RWPE2 (cell line): ENCODE results near the gene GCSAM.

ENCODE experiments used
- ATAC-seq: fragments of 200-7000 bp; cut with Tn5 transposase; 3 replicates; pipeline ENCODE4 v1.9.1; 2021; ENCODE audit warnings: low read depth
- DNase-seq: peaks from one replicate; pipeline ENCODE4 v3.0.0-alpha.2; 2020; ENCODE audit warnings: low spot score
- H3K27ac ChIP-seq: fragments of 450-650 bp; 2 replicates; pipeline ENCODE4 v1.5.1; 2017; ENCODE audit warnings: mild to moderate bottlenecking; ENCODE audit not compliant: poor library complexity, severe bottlenecking
- H3K27me3 ChIP-seq: fragments of 250-450 bp; sonication (Bioruptor Pico); 2 replicates; pipeline ENCODE4 v1.5.1; 2021; ENCODE audit warnings: mild to moderate bottlenecking, moderate library complexity; ENCODE audit not compliant: insufficient read depth, poor library complexity, severe bottlenecking
- H3K36me3 ChIP-seq: fragments of 250-450 bp; sonication (Bioruptor Pico); 2 replicates; pipeline ENCODE4 v1.5.1; 2020; ENCODE audit warnings: low read depth, mild to moderate bottlenecking, moderate library complexity
- H3K4me1 ChIP-seq: fragments of 250-450 bp; sonication (Bioruptor Pico); 2 replicates; pipeline ENCODE4 v1.5.1; 2021; ENCODE audit warnings: mild to moderate bottlenecking, moderate library complexity; ENCODE audit not compliant: insufficient read depth, poor library complexity, severe bottlenecking
- H3K4me3 ChIP-seq: fragments of 250-450 bp; sonication (Bioruptor Pico); 2 replicates; pipeline ENCODE4 v1.5.1; 2021; ENCODE audit warnings: mild to moderate bottlenecking, moderate library complexity; ENCODE audit not compliant: severe bottlenecking
- H3K9me3 ChIP-seq: fragments of 250-450 bp; sonication (Bioruptor Pico); 2 replicates; pipeline ENCODE4 v1.5.1; 2021; ENCODE audit warnings: mild to moderate bottlenecking, moderate library complexity; ENCODE audit not compliant: severe bottlenecking
- CTCF ChIP-seq: fragments of 450-650 bp; IDR thresholded peaks from one replicate; pipeline ENCODE4 v1.5.1; 2017; ENCODE audit warnings: mild to moderate bottlenecking, moderate library complexity; ENCODE audit not compliant: poor library complexity, severe bottlenecking

Gene GCSAM

GRCh38 chr3:112132975-112133448, at the start of gene GCSAM:
TSS of gene GCSAM (minus strand) at chr3:112133248. CDS start at chr3:112133120, 128 bp downstream.
- no peaks in the 10 kb centered on the region for H3K9me3 ChIP-seq
- no peaks in the 10 kb centered on the region for H3K27me3 ChIP-seq
- no peak for TF ChIP-seq CTCF
- H3K27ac ChIP-seq: no peak within 1 kb of the TSS
- DNase-seq (no peak), ATAC-seq (peak; percentile 63)
- no peak within 1 kb of the TSS for H3K4me3 ChIP-seq
- H3K4me1 ChIP-seq: peaks cover 15% of the 10 kb centered on the region
- H3K36me3 ChIP-seq: no peaks in the 10 kb centered on the region

DNA sequence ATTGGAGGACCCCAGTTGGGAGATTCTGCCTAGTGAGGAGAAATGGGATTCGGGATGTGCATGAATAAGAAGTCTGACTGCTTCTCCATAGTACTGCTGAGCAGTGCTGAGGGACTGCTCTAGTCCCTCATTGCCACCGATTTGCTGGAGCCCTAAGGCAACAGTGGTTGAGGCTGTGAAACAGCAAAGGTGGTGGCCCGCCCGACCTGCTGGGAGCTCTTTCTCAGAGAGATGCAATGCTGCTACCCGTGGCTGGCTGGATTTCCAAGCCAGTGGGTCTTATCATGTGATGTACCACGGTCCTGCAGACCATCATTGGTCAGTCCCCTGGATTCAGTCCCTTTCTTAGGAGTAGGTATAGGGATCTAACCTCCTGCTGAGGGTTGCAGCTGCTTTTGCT, 42.6 kb upstream of the GCSAM start:
- Histone ChIP-seq H3K4me1 (peaks cover 3% of the 10 kb centered on the region), H3K27ac (no peak overlapping the region), H3K36me3 (no peaks in the 10 kb centered on the region), H3K4me3 (no peak overlapping the region), H3K9me3 (no peaks in the 10 kb centered on the region), H3K27me3 (no peaks in the 10 kb centered on the region)
- TF ChIP-seq CTCF: no peak
- DNase-seq (no peak), ATAC-seq (no peak)

DNA sequence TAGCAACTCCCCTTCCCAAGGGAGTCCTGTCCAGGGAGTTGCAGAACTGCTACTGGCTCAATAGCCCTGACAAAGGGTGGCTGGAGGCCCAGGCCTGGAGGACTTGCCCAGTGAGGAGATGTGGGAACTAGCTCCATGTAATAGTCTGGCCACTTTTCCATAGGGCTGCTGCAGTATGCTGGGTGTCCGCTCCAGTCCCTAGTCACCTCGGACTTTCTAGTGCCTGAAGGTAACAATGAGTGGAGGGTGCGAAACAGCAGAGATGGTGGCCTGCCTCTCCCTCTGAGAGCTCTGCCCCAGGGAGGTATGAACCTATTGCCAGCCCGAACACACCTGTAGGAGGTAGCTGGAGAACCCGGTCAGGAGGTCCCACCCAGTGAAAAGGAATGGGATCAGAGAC, 42.0 kb upstream of the GCSAM start:
- TF ChIP-seq CTCF: no peak
- Histone ChIP-seq H3K27ac (no peak overlapping the region), H3K9me3 (no peaks in the 10 kb centered on the region), H3K4me3 (no peak overlapping the region), H3K27me3 (no peaks in the 10 kb centered on the region), H3K36me3 (no peaks in the 10 kb centered on the region), H3K4me1 (peaks cover 3% of the 10 kb centered on the region)
- DNase-seq: no peak
- ATAC-seq: no peak

GRCh38 chr3:112171144-112171543, 38.1 kb upstream of the GCSAM start:
- ATAC-seq: no peak
- Histone ChIP-seq H3K27me3 (no peaks in the 10 kb centered on the region), H3K9me3 (no peaks in the 10 kb centered on the region), H3K36me3 (no peaks in the 10 kb centered on the region), H3K27ac (no peak overlapping the region), H3K4me3 (no peak overlapping the region), H3K4me1 (peaks cover 3% of the 10 kb centered on the region)
- no peak for TF ChIP-seq CTCF
- DNase-seq: no peak

DNA sequence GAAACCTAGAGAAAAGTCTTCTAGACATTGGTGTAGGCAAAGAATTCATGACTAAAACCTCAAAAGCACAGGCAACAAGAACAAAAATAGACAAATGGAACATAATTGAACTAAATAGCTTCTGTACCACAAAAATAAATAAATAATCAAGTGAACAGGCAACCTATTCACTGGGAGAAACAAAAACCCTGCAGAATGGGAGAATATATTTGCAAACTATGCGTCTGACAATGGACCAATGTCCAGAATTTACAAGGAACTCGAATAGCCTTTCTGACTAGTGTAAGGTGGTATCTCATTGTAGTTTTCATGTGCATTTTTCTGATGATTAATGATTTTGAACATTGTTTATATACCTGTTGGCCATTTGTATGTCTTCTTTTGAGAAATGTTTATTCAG, 37.0 kb upstream of the GCSAM start:
- no peaks in the 10 kb centered on the region for H3K27me3 ChIP-seq
- no peak for ATAC-seq
- no peaks in the 10 kb centered on the region for H3K9me3 ChIP-seq
- H3K4me1 ChIP-seq: peaks cover 3% of the 10 kb centered on the region
- TF ChIP-seq CTCF: no peak
- H3K4me3 ChIP-seq: no peak overlapping the region
- no peaks in the 10 kb centered on the region for H3K36me3 ChIP-seq
- no peak for DNase-seq
- H3K27ac ChIP-seq: no peak overlapping the region
